ENCODE results near the gene GPR6. TPM values are rescaled to one million over a fixed set of nuclear protein-coding genes. Genes with fewer than 3 reads are reported as not detected.

The GPR6 gene
- total RNA-seq, 4 donors from 2014 or later: not detected

GRCh38 chr6:109999740-110000139, 21.6 kb downstream of the GPR6 start:
- TF ChIP-seq CTCF (IDR thresholded peaks at IDR 0.05; ENCODE audit: low read depth): no peak

GRCh38 chr6:110002676-110003075, 24.6 kb downstream of the GPR6 start:
- TF ChIP-seq CTCF (IDR thresholded peaks at IDR 0.05; ENCODE audit: low read depth): no peak

GRCh38 chr6:110013386-110013785, 35.3 kb downstream of the GPR6 start:
- TF ChIP-seq CTCF (IDR thresholded peaks at IDR 0.05; ENCODE audit: low read depth): no peak

GRCh38 chr6:110015206-110015605, 37.1 kb downstream of the GPR6 start:
- TF ChIP-seq CTCF (IDR thresholded peaks at IDR 0.05; ENCODE audit: low read depth): no peak

GRCh38 chr6:110017306-110017705, 39.2 kb downstream of the GPR6 start:
- TF ChIP-seq CTCF (IDR thresholded peaks at IDR 0.05; ENCODE audit: low read depth): no peak

GRCh38 chr6:110017946-110018345, 39.8 kb downstream of the GPR6 start:
- TF ChIP-seq CTCF (IDR thresholded peaks at IDR 0.05; ENCODE audit: low read depth): no peak

GRCh38 chr6:110018486-110018885, 40.4 kb downstream of the GPR6 start:
- TF ChIP-seq CTCF (IDR thresholded peaks at IDR 0.05; ENCODE audit: low read depth): no peak
